ENCODE data around the gene NPIPA1.
"Not testable (repeated sequence)": the region's sequence is repeated elsewhere in the genome, so short reads cannot be mapped to it uniquely, and the experiment has no call there.

The NPIPA1 gene

GRCh38 chr16:14930971-14931370, 6.3 kb upstream of the NPIPA1 start:
- not testable (repeated sequence) for FAIRE-seq

GRCh38 chr16:14932581-14933375, 4.5 kb upstream of the NPIPA1 start:
- FAIRE-seq: not testable (repeated sequence)

GRCh38 chr16:14937994-14938393, 751 bp downstream of the NPIPA1 start:
- FAIRE-seq: not testable (repeated sequence)

GRCh38 chr16:14942686-14943085, 5.4 kb downstream of the NPIPA1 start:
- not testable (repeated sequence) for FAIRE-seq

- no peak for FAIRE-seq
Observed at GRCh38 chr16:14955546-14956231, 18.4 kb downstream of the NPIPA1 start.

GRCh38 chr16:14957576-14958322, 20.5 kb downstream of the NPIPA1 start:
- no peak for FAIRE-seq

GRCh38 chr16:14958323-14958600, 21.0 kb downstream of the NPIPA1 start:
- no peak for FAIRE-seq

GRCh38 chr16:14958970-14959369, 21.7 kb downstream of the NPIPA1 start:
- FAIRE-seq: no peak

- no peak for FAIRE-seq
Observed at GRCh38 chr16:14961405-14962186, 24.4 kb downstream of the NPIPA1 start.

GRCh38 chr16:14963281-14964173, 26.3 kb downstream of the NPIPA1 start:
- no peak for FAIRE-seq

GRCh38 chr16:14965328-14965727, 28.1 kb downstream of the NPIPA1 start:
- FAIRE-seq: no peak

- not testable (repeated sequence) for FAIRE-seq
Observed at GRCh38 chr16:14969795-14970194, 32.6 kb downstream of the NPIPA1 start.

GRCh38 chr16:14971621-14972228, 34.5 kb downstream of the NPIPA1 start:
- FAIRE-seq: not testable (repeated sequence)

- FAIRE-seq: not testable (repeated sequence)
Observed at GRCh38 chr16:14973785-14974322, 36.6 kb downstream of the NPIPA1 start.

GRCh38 chr16:14974331-14974655, 37.0 kb downstream of the NPIPA1 start:
- FAIRE-seq: not testable (repeated sequence)

- not testable (repeated sequence) for FAIRE-seq
Observed at GRCh38 chr16:14974656-14975417, 37.6 kb downstream of the NPIPA1 start, which contains the start of gene PDXDC1. Gene PDXDC1 (plus strand): TSS chr16:14975026. CDS start chr16:14975200, 174 bp downstream.

GRCh38 chr16:14975418-14976194, 38.4 kb downstream of the NPIPA1 start:
- not testable (repeated sequence) for FAIRE-seq

GRCh38 chr16:14976971-14977736, 39.9 kb downstream of the NPIPA1 start:
- FAIRE-seq: not testable (repeated sequence)

GRCh38 chr16:14978281-14978680, 41.0 kb downstream of the NPIPA1 start:
- not testable (repeated sequence) for FAIRE-seq
